ENCODE results near the gene STAT6. TPM values are rescaled to one million over a fixed set of nuclear protein-coding genes. Genes with fewer than 3 reads are reported as not detected.

The STAT6 gene
- total and polyA plus RNA-seq, 2 of the 8 experiments (the other 6 are each of a cell fraction or from before 2014, with no cell fraction given) = 32.9 to 38.7 TPM

GRCh38 chr12:57133916-57134315, 22.8 kb upstream of the STAT6 start:
- Histone ChIP-seq H3K79me2 (ENCODE audit: control insufficient read depth in 1 of 2, insufficient read depth in 2 of 2, low read length in 2 of 2) (peaks cover 7 to 84% of the 10 kb centered on the region in 2 experiments; a peak in 3 of 4 replicates), H4K8ac (ENCODE audit: extremely low read depth, insufficient read depth, low read length) (no peak overlapping the region), H3K9me3 (ENCODE audit: insufficient read depth in 2 of 2, low read depth in 1 of 2, low read length in 1 of 2) (no peaks in the 10 kb centered on the region), H2AK5ac (ENCODE audit: low read depth, low read length) (peak overlapping the region; percentile 57; the same call in 1 of the 2 replicates), H2BK5ac (ENCODE audit: low read depth, low read length) (peak overlapping the region; percentile 22; the same call in 1 of the 2 replicates), H3K23ac (ENCODE audit: insufficient read length) (no peak overlapping the region), H4K5ac (ENCODE audit: insufficient read length, low read depth, low read length) (no peak overlapping the region), H2BK12ac (ENCODE audit: low read depth, low read length) (peak overlapping the region; percentile 35; the same call in 1 of the 2 replicates), H2BK20ac (ENCODE audit: low read length) (0 out of 2 replicates have a peak overlapping the region, but pooled peaks have one; percentile 17), H3K36me3 (ENCODE audit: control insufficient read depth in 2 of 4, insufficient read depth in 4 of 4, low read length in 3 of 4) (peaks cover under 1 to 12% (median 8%) of the 10 kb centered on the region in 4 experiments; a peak in 6 of 8 replicates), H3K4me2 (ENCODE audit: insufficient read depth in 1 of 2, low read depth in 2 of 2, low read length in 2 of 2) (peak overlapping the region in 1 of 2 experiments; percentile 86; a peak in 2 of 4 replicates), H3K23me2 (ENCODE audit: low read depth, low read length) (no peaks in the 10 kb centered on the region; the same call in 1 of the 2 replicates), H3K27me3 (replicated peaks in 1 of 4; ENCODE audit: control insufficient read depth in 3 of 4, extremely low read depth in 1 of 4, insufficient read depth in 3 of 4, low read length in 3 of 4) (no peaks in the 10 kb centered on the region), H3K18ac (ENCODE audit: extremely low read depth, low read length) (peak overlapping the region; percentile 36), H3K14ac (ENCODE audit: insufficient read length) (no peak overlapping the region), H3K79me1 (ENCODE audit: low read depth, low read length) (peaks cover 21% of the 10 kb centered on the region), H2AFZ (ENCODE audit: low read length) (no peak overlapping the region), H2BK15ac (ENCODE audit: low read length) (0 out of 2 replicates have a peak overlapping the region, but pooled peaks have one; percentile 88), H3K4me1 (replicated peaks in 1 of 4; ENCODE audit: control insufficient read depth in 3 of 4, insufficient read depth in 4 of 4, low read length in 3 of 4) (peaks cover 28 to 59% (median 38%) of the 10 kb centered on the region in 4 experiments), H3K4ac (replicated peaks; ENCODE audit: insufficient read length, low read depth, low read length) (no peak overlapping the region), H4K20me1 (replicated peaks in 1 of 2; ENCODE audit: control insufficient read depth in 1 of 2, insufficient read depth in 2 of 2, low read length in 2 of 2) (peaks cover 8 to 20% of the 10 kb centered on the region in 2 experiments), H3K56ac (replicated peaks; ENCODE audit: insufficient read length, low read depth, low read length) (no peak overlapping the region), H3K4me3 (ENCODE audit: extremely low read depth in 1 of 4, insufficient read depth in 2 of 4, low read depth in 3 of 4, low read length in 4 of 4) (no peak overlapping the region), H4K91ac (replicated peaks; ENCODE audit: insufficient read length, low read length) (peak overlapping the region; percentile 49), H3K27ac (ENCODE audit: low read depth, low read length) (no peak overlapping the region), H3K9ac (replicated peaks in 1 of 4; ENCODE audit: extremely low read depth in 1 of 4, low read depth in 3 of 4, low read length in 3 of 4) (0 out of 7 replicates have a peak overlapping the region, but pooled peaks of 1 of the 4 experiments have one; percentile 29), H2BK120ac (replicated peaks; ENCODE audit: low read depth, low read length) (no peak overlapping the region)
- ChIA-PET POLR2A (ENCODE audit: partially characterized antibody) (interaction anchor here (1.0 to 9.3 kb wide), 10 partner anchors 10 to 80 kb away, joined by 3 to 105 read pairs (median 4); partner anchors contain the start of genes LRP1-AS and STAT6), CTCF (ENCODE audit: partially characterized antibody) (interaction anchor here (0.9 to 19.8 kb wide), 7 partner anchors 11 to 80 kb away, joined by 3 to 305 read pairs (median 4); partner anchors contain the start of gene STAT6)
- no peak for FAIRE-seq
- 97% methylated on average over 5 of the region's 6 CpGs; no CpG with 5 or more reads in 1 of the 2 experiments for WGBS, 2 experiments (ENCODE audit: extremely low coverage in 1 of 2, insufficient coverage in 1 of 2, insufficient read length in 1 of 2, insufficient replicate concordance in 2 of 2, low coverage in 1 of 2, low lambda C conversion rate in 2 of 2, missing lambda C conversion rate in 1 of 2)
- DNase-seq (ENCODE audit: low read depth in 1 of 2, low spot score in 2 of 2) = no peak
- TF ChIP-seq HDAC2 (IDR thresholded peaks at IDR 0.05; ENCODE audit: borderline replicate concordance in 1 of 2, low read depth in 2 of 2, low read length in 2 of 2) (no peak), SP1 (IDR thresholded peaks at IDR 0.05; ENCODE audit: low read depth, low read length) (no peak), SP4 (IDR thresholded peaks at IDR 0.05; ENCODE audit: low read length) (no peak), PHF8 (conservative IDR thresholded peaks at IDR 0.05; ENCODE audit: low read depth, low read length) (no peak)

Measured in H1 (cell line).